ENCODE measurements around the gene HMGA1.

GRCh38 chr6:34207695-34208443 lies 28.8 kb upstream of the HMGA1 start:
- TF ChIP-seq POLR2A (IDR thresholded peaks at IDR 0.05) (no peak), CTCF (IDR thresholded peaks at IDR 0.05) (no peak)

All from thyroid gland (tissue), 4 donors.